SK-N-SH treated with all-trans-retinoic acid at 6 μM for 48 hours (cell line): ENCODE results near the gene PSMG4.

Experiments
- ATAC-seq: fragments of 200-7000 bp; cut with Tn5 transposase; 3 replicates; pipeline ENCODE4 v1.9.1; 2020; ENCODE audit warnings: mild to moderate bottlenecking, moderate library complexity
- BACH2 ChIP-seq: fragments of 250-450 bp; sonication (Bioruptor Pico); IDR thresholded peaks from 2 replicates; pipeline ENCODE4 v1.9.0; 2021; ENCODE audit warnings: mild to moderate bottlenecking, borderline replicate concordance
- CREB5 ChIP-seq: fragments of 250-450 bp; sonication (Bioruptor Pico); IDR thresholded peaks from 2 replicates; pipeline ENCODE4 v1.5.1; 2020; ENCODE audit warnings: low read depth, mild to moderate bottlenecking, moderate library complexity
- CSDC2 ChIP-seq: fragments of 250-450 bp; sonication (Bioruptor Pico); IDR thresholded peaks from 2 replicates; pipeline ENCODE4 v1.5.0; 2020; ENCODE audit warnings: mild to moderate bottlenecking, moderate library complexity
- CSRNP3 ChIP-seq: fragments of 250-450 bp; sonication (Bioruptor Pico); IDR thresholded peaks from 2 replicates; pipeline ENCODE4 v1.5.1; 2021; ENCODE audit warnings: mild to moderate bottlenecking, moderate library complexity
- ESRRG ChIP-seq: fragments of 250-450 bp; sonication (Bioruptor Pico); IDR thresholded peaks from 2 replicates; pipeline ENCODE4 v1.6.1; 2021; ENCODE audit warnings: mild to moderate bottlenecking
- GLIS3 ChIP-seq: fragments of 250-450 bp; sonication (Bioruptor Pico); IDR thresholded peaks from 2 replicates; pipeline ENCODE4 v1.5.0; 2020; ENCODE audit warnings: mild to moderate bottlenecking, moderate library complexity
- ISL1 ChIP-seq: fragments of 250-450 bp; sonication (Bioruptor Pico); IDR thresholded peaks from 2 replicates; pipeline ENCODE4 v2.1.2; 2022; ENCODE audit warnings: mild to moderate bottlenecking, moderate library complexity
- OSR1 ChIP-seq: fragments of 250-450 bp; sonication (Bioruptor Pico); IDR thresholded peaks from 2 replicates; pipeline ENCODE4 v1.8.0; 2022; ENCODE audit warnings: moderate library complexity, mild to moderate bottlenecking, inconsistent platforms
- PATZ1 ChIP-seq: fragments of 250-450 bp; sonication (Bioruptor Pico); IDR thresholded peaks from 2 replicates; pipeline ENCODE4 v1.8.0; 2020; ENCODE audit warnings: mild to moderate bottlenecking, moderate library complexity, borderline replicate concordance
- PPARA ChIP-seq: fragments of 250-450 bp; sonication (Bioruptor Pico); IDR thresholded peaks from 2 replicates; pipeline ENCODE4 v1.5.0; 2020; ENCODE audit warnings: mild to moderate bottlenecking, borderline replicate concordance
- RARB ChIP-seq: fragments of 250-450 bp; sonication (Bioruptor Pico); IDR thresholded peaks from 2 replicates; pipeline ENCODE4 v1.8.0; 2021; ENCODE audit warnings: mild to moderate bottlenecking, moderate library complexity
- TOX ChIP-seq: fragments of 250-450 bp; sonication (Bioruptor Pico); IDR thresholded peaks from 2 replicates; pipeline ENCODE4 v1.8.0; 2021; ENCODE audit warnings: mild to moderate bottlenecking, moderate library complexity, borderline replicate concordance
- TSHZ2 ChIP-seq: fragments of 250-450 bp; sonication (Bioruptor Pico); IDR thresholded peaks from 2 replicates; pipeline ENCODE4 v1.5.0; 2020; ENCODE audit warnings: mild to moderate bottlenecking, moderate library complexity
- ZC3H10 ChIP-seq: fragments of 250-450 bp; sonication (Bioruptor Pico); IDR thresholded peaks from 2 replicates; pipeline ENCODE4 v1.5.1; 2021; ENCODE audit warnings: mild to moderate bottlenecking, moderate library complexity
- ZFP3 ChIP-seq: fragments of 250-450 bp; sonication (Bioruptor Pico); IDR thresholded peaks from 2 replicates; pipeline ENCODE4 v1.5.0; 2020; ENCODE audit warnings: mild to moderate bottlenecking, moderate library complexity
- ZFP30 ChIP-seq: fragments of 450-650 bp; formaldehyde crosslinking; IDR thresholded peaks from 2 replicates; pipeline ENCODE4 v1.5.0; 2022; ENCODE audit warnings: mild to moderate bottlenecking, moderate library complexity
- ZNF565 ChIP-seq: fragments of 450-650 bp; formaldehyde crosslinking; conservative IDR thresholded peaks from 2 replicates; pipeline ENCODE4 v1.5.0; 2020; ENCODE audit warnings: low read depth, mild to moderate bottlenecking, moderate library complexity
- ZNF70 ChIP-seq: fragments of 450-650 bp; formaldehyde crosslinking; IDR thresholded peaks from 2 replicates; pipeline ENCODE4 v1.5.0; 2020; ENCODE audit warnings: mild to moderate bottlenecking, moderate library complexity
- ZNF8 ChIP-seq: fragments of 450-650 bp; formaldehyde crosslinking; IDR thresholded peaks from 2 replicates; pipeline ENCODE4 v1.5.0; 2020; ENCODE audit warnings: mild to moderate bottlenecking, moderate library complexity

The PSMG4 gene

GRCh38 chr6:3260772-3261517 is 2.2 kb downstream of the PSMG4 start:
- no peak for ATAC-seq
- TF ChIP-seq PPARA (no peak), ZFP3 (CRISPR knock-in tag) (no peak), ZC3H10 (CRISPR knock-in tag) (no peak)
- TF ChIP-seq, all 23 proteins: peak for 0

GRCh38 chr6:3261518-3261820 is 2.7 kb downstream of the PSMG4 start:
- TF ChIP-seq ZFP30 (CRISPR knock-in tag) (no peak), CSRNP3 (CRISPR knock-in tag) (no peak), PPARA (no peak), PATZ1 (no peak), ZNF70 (CRISPR knock-in tag) (no peak), ESRRG (CRISPR knock-in tag) (no peak), ISL1 (CRISPR knock-in tag) (no peak), TOX (CRISPR knock-in tag) (no peak), RARB (CRISPR knock-in tag) (no peak), OSR1 (CRISPR knock-in tag) (no peak), ZNF8 (no peak), CSDC2 (CRISPR knock-in tag) (no peak), ZFP3 (CRISPR knock-in tag) (no peak), ZC3H10 (CRISPR knock-in tag) (no peak)
- no peak for ATAC-seq

GRCh38 chr6:3261921-3262320 is 3.2 kb downstream of the PSMG4 start:
- TF ChIP-seq GLIS3 (CRISPR knock-in tag) (no peak), RARB (CRISPR knock-in tag) (no peak), TOX (CRISPR knock-in tag) (no peak), ZNF565 (no peak), OSR1 (CRISPR knock-in tag) (no peak), PATZ1 (no peak), ZFP30 (CRISPR knock-in tag) (no peak), CSRNP3 (CRISPR knock-in tag) (no peak), ISL1 (CRISPR knock-in tag) (no peak), BACH2 (CRISPR knock-in tag) (no peak), ZC3H10 (CRISPR knock-in tag) (no peak)

GRCh38 chr6:3263096-3263495 is 4.3 kb downstream of the PSMG4 start:
- no peak for ATAC-seq
- no peak for TF ChIP-seq CSRNP3 (CRISPR knock-in tag)
- TF ChIP-seq ZNF565 = no peak
- no peak for TF ChIP-seq ZC3H10 (CRISPR knock-in tag)
- no peak for TF ChIP-seq TOX (CRISPR knock-in tag)
- no peak for TF ChIP-seq ZFP30 (CRISPR knock-in tag)
- TF ChIP-seq ISL1 (CRISPR knock-in tag) = no peak
- no peak for TF ChIP-seq ZFP3 (CRISPR knock-in tag)
- no peak for TF ChIP-seq OSR1 (CRISPR knock-in tag)
- no peak for TF ChIP-seq ZNF8
- no peak for TF ChIP-seq BACH2 (CRISPR knock-in tag)
- no peak for TF ChIP-seq CREB5
- TF ChIP-seq TSHZ2 (CRISPR knock-in tag) = no peak

More at GRCh38 chr6:3261921-3262320, 3.2 kb downstream of the PSMG4 start:
- no peak for ATAC-seq
